Spleen (tissue), 11 donors: ENCODE results near the gene ETV5. TPM values are rescaled to one million over a fixed set of nuclear protein-coding genes. Genes with fewer than 3 reads are reported as not detected.

Source experiments
- DNase-seq: peaks from one replicate; pipeline ENCODE4 v3.0.0-alpha.2; 2020
- H3K27ac ChIP-seq, 8 donors: fragments of 200-600 bp; sonication (generic) in 7 of 8; 1 replicate in 4 of 8; 2 replicates in 4 of 8; pipeline versions ENCODE4 v1.5.0 to v1.8.0; 2016 to 2021; ENCODE audit warnings: inconsistent platforms in 4 of 8, mild to moderate bottlenecking in 4 of 8, moderate library complexity in 1 of 8
- H3K27me3 ChIP-seq, 7 donors: fragments of 200-600 bp; sonication (generic) in 6 of 7; replicated peaks in 1 of 7; 1 replicate in 4 of 7; 2 replicates in 3 of 7; pipeline versions ENCODE4 v1.5.0 to v1.8.0; 2016 to 2021; ENCODE audit warnings: inconsistent platforms in 3 of 7, mild to moderate bottlenecking in 1 of 7
- H3K36me3 ChIP-seq, 6 donors: fragments of 200-600 bp; sonication (generic) in 5 of 6; 1 replicate in 4 of 6; 2 replicates in 2 of 6; pipeline versions ENCODE4 v1.5.0 to v1.8.0; 2016 to 2021; ENCODE audit warnings: inconsistent platforms in 2 of 6
- H3K4me1 ChIP-seq, 6 donors: fragments of 200-600 bp; sonication (generic) in 5 of 6; 1 replicate in 3 of 6; 2 replicates in 3 of 6; pipeline versions ENCODE4 v1.5.0 to v1.8.0; 2016 to 2021; ENCODE audit warnings: inconsistent platforms in 3 of 6
- H3K4me3 ChIP-seq, 8 donors: fragments of 200-600 bp; sonication (generic) in 7 of 8; 1 replicate in 4 of 8; 2 replicates in 4 of 8; pipeline versions ENCODE4 v1.5.0 to v1.8.0; 2016 to 2021; ENCODE audit warnings: inconsistent platforms in 4 of 8, mild to moderate bottlenecking in 4 of 8, moderate library complexity in 2 of 8
- H3K9me3 ChIP-seq, 8 donors: fragments of 200-600 bp; sonication (generic) in 7 of 8; 1 replicate in 4 of 8; 2 replicates in 4 of 8; pipeline versions ENCODE4 v1.5.0 to v1.8.0; 2016 to 2021; ENCODE audit warnings: inconsistent platforms in 4 of 8
- POLR2A ChIP-seq, 3 donors: fragments of 450-650 bp; IDR thresholded peaks; one replicate each; pipeline ENCODE4 v1.5.1; 2017; ENCODE audit warnings: antibody characterized with exemption in 3 of 3, mild to moderate bottlenecking in 1 of 3
- POLR2AphosphoS5 ChIP-seq, 3 donors: sonication (generic); formaldehyde crosslinking; IDR thresholded peaks; one replicate each; pipeline ENCODE4 v1.5.1; 2017; ENCODE audit warnings: antibody characterized with exemption in 3 of 3
- WGBS, 5 donors: extraction: QIAGEN DNeasy Blood & Tissue Kit in 3 of 5; methylation state at CpG; one replicate each; pipeline versions ENCODE4 v1.1.5 to v1.1.7; 2013 to 2018; 5-methylcytosine and 5-hydroxymethylcytosine counted together
- intact Hi-C: fragments of 100-400 bp; cut with DNase I; formaldehyde crosslinking; loops from one replicate; pipeline ENCODE4 v1.15.0; 2023; ENCODE audit warnings: low total_unique reads
- polyA plus RNA-seq, 3 donors: library from polyadenylated mRNA; stranded (reverse); fragments of 200-250 nt; gene quantifications; one replicate each; pipeline ENCODE4 v1.2.1, GENCODE V29; 2013
- total RNA-seq, 7 donors: library from RNA; depleted of rRNA in 3 of 7; stranded (reverse); fragments of >200 nt in 3 of 7; fragmentation: NEBNext Ultra II Directional in 4 of 7; extraction: Animal tissue kit (Norgen Biotek cat#: 25700) in 4 of 7; gene quantifications; one replicate each; pipeline versions ENCODE4 v1.1.0 to v1.2.1, GENCODE V29; 2016 to 2021
- TF ChIP-seq, protein P1 (sequence below), 11 experiments: fragments of 200-600 bp in 7 of 11; fragments of 450-650 bp in 4 of 11; sonication (generic) in 4 of 11; IDR thresholded peaks in 8 of 11; conservative IDR thresholded peaks in 3 of 11; 1 replicate in 7 of 11; 2 replicates in 4 of 11; pipeline versions ENCODE4 v1.4.0 to v1.8.0; 2016 to 2021; ENCODE audit warnings: antibody characterized with exemption in 11 of 11, inconsistent platforms in 4 of 11, mild to moderate bottlenecking in 1 of 11
- donor health status: healthy with polysubstance abuse.
- donor health status: DM: no; HTN: no; CAD: no; lungs with moderate emphysema.
- donor health status: DM: no; HTN: no; CAD: no.
- donor health status: Bipolar disorder and iron deficiency.
- donor health status: healthy.
- donor health status: DM: no; HTN: no; CAD: no.
- donor health status: DM: yes; HTN: yes; CAD: no.

ETV5 gene
- total and polyA plus RNA-seq, 10 donors = 5.2 to 65.5 (median 24.0) TPM

DNA sequence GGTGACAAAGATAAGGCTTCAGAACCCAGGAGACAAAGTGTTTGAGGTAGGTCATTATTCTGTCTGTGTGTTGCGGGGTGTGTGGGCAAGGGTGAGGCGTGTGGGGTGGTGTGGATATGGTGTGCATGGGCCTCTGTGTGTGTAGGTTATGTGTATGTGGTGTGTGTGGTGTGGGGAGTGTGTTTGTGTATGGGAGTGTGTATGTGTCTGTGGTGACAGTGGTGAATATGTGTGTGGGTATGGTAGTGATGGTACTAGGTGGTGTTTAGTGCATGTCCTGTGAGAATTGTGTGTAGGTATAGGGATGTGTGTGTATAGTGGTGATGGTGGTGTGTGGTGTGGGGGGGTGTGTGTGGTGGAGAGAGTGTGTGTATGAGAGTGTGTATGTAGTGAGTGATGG is 16.2 kb upstream of the ETV5 start:
- H3K9me3 ChIP-seq = no peaks in the 10 kb centered on the region
- H3K4me3 ChIP-seq = no peak overlapping the region
- H3K27me3 ChIP-seq = peaks cover 0 to 18% (median 0%) of the 10 kb centered on the region in 7 donors
- H3K36me3 ChIP-seq = no peaks in the 10 kb centered on the region
- no peak overlapping the region for H3K27ac ChIP-seq
- no peaks in the 10 kb centered on the region for H3K4me1 ChIP-seq
- no peak for DNase-seq
- 69 to 98% (median 92%) methylated on average over 2 of the region's 2 CpGs for WGBS, 5 donors
- intact Hi-C loops = no loop called here
- TF ChIP-seq, protein P1, sequence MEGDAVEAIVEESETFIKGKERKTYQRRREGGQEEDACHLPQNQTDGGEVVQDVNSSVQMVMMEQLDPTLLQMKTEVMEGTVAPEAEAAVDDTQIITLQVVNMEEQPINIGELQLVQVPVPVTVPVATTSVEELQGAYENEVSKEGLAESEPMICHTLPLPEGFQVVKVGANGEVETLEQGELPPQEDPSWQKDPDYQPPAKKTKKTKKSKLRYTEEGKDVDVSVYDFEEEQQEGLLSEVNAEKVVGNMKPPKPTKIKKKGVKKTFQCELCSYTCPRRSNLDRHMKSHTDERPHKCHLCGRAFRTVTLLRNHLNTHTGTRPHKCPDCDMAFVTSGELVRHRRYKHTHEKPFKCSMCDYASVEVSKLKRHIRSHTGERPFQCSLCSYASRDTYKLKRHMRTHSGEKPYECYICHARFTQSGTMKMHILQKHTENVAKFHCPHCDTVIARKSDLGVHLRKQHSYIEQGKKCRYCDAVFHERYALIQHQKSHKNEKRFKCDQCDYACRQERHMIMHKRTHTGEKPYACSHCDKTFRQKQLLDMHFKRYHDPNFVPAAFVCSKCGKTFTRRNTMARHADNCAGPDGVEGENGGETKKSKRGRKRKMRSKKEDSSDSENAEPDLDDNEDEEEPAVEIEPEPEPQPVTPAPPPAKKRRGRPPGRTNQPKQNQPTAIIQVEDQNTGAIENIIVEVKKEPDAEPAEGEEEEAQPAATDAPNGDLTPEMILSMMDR (IDR thresholded peaks at IDR 0.05 in 8 of 11, conservative IDR thresholded peaks at IDR 0.05 in 3 of 11) = no peak
- no peak for TF ChIP-seq POLR2AphosphoS5 (IDR thresholded peaks at IDR 0.05)
- no peak for TF ChIP-seq POLR2A (IDR thresholded peaks at IDR 0.05)

DNA sequence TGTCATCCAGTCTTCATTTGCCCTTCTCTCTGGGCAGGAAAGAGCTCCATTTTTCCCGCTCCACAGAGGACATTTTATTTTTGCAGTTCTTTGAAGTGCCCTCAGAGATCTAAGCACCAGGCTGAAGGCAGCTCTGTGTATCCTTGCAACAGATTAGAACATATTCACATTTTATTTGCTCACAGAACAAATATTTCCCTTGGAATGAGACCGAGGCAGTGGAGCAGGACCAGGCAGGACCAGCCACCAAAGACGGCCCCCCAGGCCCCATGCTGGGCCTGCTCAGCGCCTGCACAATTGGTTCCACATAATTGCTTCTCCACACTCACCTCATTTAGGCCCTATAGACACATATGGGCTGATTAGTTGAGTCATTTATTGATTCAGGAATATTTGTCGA is 15.7 kb upstream of the ETV5 start:
- peaks cover 0 to 23% (median 0%) of the 10 kb centered on the region in 7 donors for H3K27me3 ChIP-seq
- DNase-seq = no peak
- no peaks in the 10 kb centered on the region for H3K9me3 ChIP-seq
- intact Hi-C loops = no loop called here
- no peak overlapping the region for H3K4me3 ChIP-seq
- TF ChIP-seq POLR2A (IDR thresholded peaks at IDR 0.05) = no peak
- TF ChIP-seq POLR2AphosphoS5 (IDR thresholded peaks at IDR 0.05) = no peak
- TF ChIP-seq, protein P1 (IDR thresholded peaks at IDR 0.05 in 8 of 11, conservative IDR thresholded peaks at IDR 0.05 in 3 of 11) = no peak
- H3K36me3 ChIP-seq = no peaks in the 10 kb centered on the region
- no peak overlapping the region for H3K27ac ChIP-seq
- WGBS, 5 donors = 91 to 96% (median 92%) methylated on average over 5 of the region's 5 CpGs
- no peaks in the 10 kb centered on the region for H3K4me1 ChIP-seq

DNA sequence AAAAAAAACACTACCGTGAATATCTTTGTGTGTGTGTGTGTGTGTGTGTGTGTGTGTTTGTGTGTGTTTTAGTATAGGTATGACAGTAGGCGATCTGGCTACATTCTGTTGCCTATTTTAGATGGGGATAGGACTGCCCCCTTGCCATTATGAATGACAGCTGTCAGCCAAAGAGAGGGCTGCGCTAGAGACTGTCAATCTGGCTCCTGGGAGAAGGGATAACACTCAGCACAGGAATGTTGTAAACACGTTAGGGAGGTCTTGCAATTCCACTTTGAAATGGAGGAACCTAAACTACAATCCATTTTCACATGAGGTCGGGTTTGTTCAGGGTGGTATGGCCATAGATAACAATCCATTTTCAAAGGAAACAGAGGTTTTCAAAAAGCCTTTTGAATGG is 14.1 kb upstream of the ETV5 start:
- H3K27ac ChIP-seq = no peak overlapping the region
- no peaks in the 10 kb centered on the region for H3K4me1 ChIP-seq
- 71 to 85% (median 79%) methylated on average over 5 of the region's 5 CpGs for WGBS, 5 donors
- H3K4me3 ChIP-seq = no peak overlapping the region
- H3K27me3 ChIP-seq = peaks cover 0 to 38% (median 0%) of the 10 kb centered on the region in 7 donors
- no peak for DNase-seq
- no peaks in the 10 kb centered on the region for H3K36me3 ChIP-seq
- H3K9me3 ChIP-seq = no peaks in the 10 kb centered on the region
- TF ChIP-seq, protein P1 (IDR thresholded peaks at IDR 0.05 in 8 of 11, conservative IDR thresholded peaks at IDR 0.05 in 3 of 11) = no peak
- TF ChIP-seq POLR2A (IDR thresholded peaks at IDR 0.05) = no peak
- no peak for TF ChIP-seq POLR2AphosphoS5 (IDR thresholded peaks at IDR 0.05)
- intact Hi-C loops = no loop called here

DNA sequence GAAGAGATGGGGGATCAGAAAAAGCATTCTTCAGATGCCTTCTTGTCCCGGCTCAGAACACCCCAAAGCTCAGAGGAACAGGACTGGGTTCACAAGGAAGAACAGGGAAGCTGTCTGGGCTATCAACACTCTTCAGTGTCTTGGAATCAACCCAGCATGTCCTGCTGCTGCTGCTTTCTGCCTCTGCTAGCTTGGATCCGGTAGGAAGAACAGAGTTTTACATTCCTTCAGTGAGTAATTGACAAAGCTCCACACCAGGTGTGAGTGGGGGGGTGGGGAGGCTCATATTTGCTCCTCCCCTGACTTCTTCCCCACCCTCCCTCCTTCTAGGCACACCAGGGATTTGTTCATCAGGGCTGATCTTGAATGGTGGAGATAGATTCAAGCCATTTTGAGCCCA is 13.1 kb upstream of the ETV5 start:
- Histone ChIP-seq H3K36me3 (no peaks in the 10 kb centered on the region), H3K27ac (no peak overlapping the region), H3K4me1 (no peaks in the 10 kb centered on the region), H3K27me3 (peaks cover 0 to 48% (median 0%) of the 10 kb centered on the region in 7 donors), H3K4me3 (no peak overlapping the region), H3K9me3 (no peaks in the 10 kb centered on the region)
- no peak for DNase-seq
- intact Hi-C loops = no loop called here
- TF ChIP-seq, protein P1 (IDR thresholded peaks at IDR 0.05 in 8 of 11, conservative IDR thresholded peaks at IDR 0.05 in 3 of 11) = no peak
- no peak for TF ChIP-seq POLR2AphosphoS5 (IDR thresholded peaks at IDR 0.05)
- no peak for TF ChIP-seq POLR2A (IDR thresholded peaks at IDR 0.05)
- 56 to 87% (median 69%) methylated on average over 2 of the region's 2 CpGs for WGBS, 5 donors
